WTC11 (cell line): ENCODE data around the gene ALK.

Source experiments
- ATF2 ChIP-seq: sonication (generic); formaldehyde crosslinking; IDR thresholded peaks from 2 replicates; pipeline ENCODE4 v1.8.1; 2022; ENCODE audit warnings: low read depth, missing genetic modification reagents, borderline replicate concordance
- CBFB ChIP-seq: sonication (generic); formaldehyde crosslinking; IDR thresholded peaks from 2 replicates; pipeline ENCODE4 v1.8.1; 2022; ENCODE audit warnings: mild to moderate bottlenecking, low read depth, missing genetic modification reagents
- CREB1 ChIP-seq: sonication (generic); formaldehyde crosslinking; IDR thresholded peaks from 2 replicates; pipeline ENCODE4 v1.8.0; 2023; ENCODE audit warnings: mild to moderate bottlenecking, missing genetic modification reagents
- CTCF ChIP-seq: fragments of 200-600 bp; IDR thresholded peaks from 2 replicates; pipeline ENCODE4 v1.8.0; 2022; ENCODE audit warnings: antibody characterized with exemption
- ETV6 ChIP-seq: sonication (generic); formaldehyde crosslinking; IDR thresholded peaks from 2 replicates; pipeline ENCODE4 v1.8.1; 2022; ENCODE audit warnings: mild to moderate bottlenecking, missing genetic modification reagents
- MLX ChIP-seq: sonication (generic); formaldehyde crosslinking; IDR thresholded peaks from 2 replicates; pipeline ENCODE4 v1.8.1; 2023; ENCODE audit warnings: mild to moderate bottlenecking, missing genetic modification reagents, moderate library complexity
- MYBL2 ChIP-seq: sonication (generic); formaldehyde crosslinking; IDR thresholded peaks from 2 replicates; pipeline ENCODE4 v1.8.1; 2023; ENCODE audit warnings: mild to moderate bottlenecking, moderate library complexity, missing genetic modification reagents
- TEAD4 ChIP-seq: sonication (generic); formaldehyde crosslinking; IDR thresholded peaks from 2 replicates; pipeline ENCODE4 v1.8.0; 2022; ENCODE audit warnings: mild to moderate bottlenecking, missing genetic modification reagents

GRCh38 chr2:29213888-29214291 is 707.5 kb downstream of the ALK start:
- TF ChIP-seq ATF2 (CRISPR knock-in tag) (no peak), CTCF (no peak), ETV6 (no peak), CBFB (CRISPR knock-in tag) (no peak), MYBL2 (no peak), CREB1 (no peak), TEAD4 (CRISPR knock-in tag) (no peak), MLX (CRISPR knock-in tag) (no peak)
